ENCODE data around the gene MAP2.

MAP2 gene

GRCh38 chr2:209662021-209662420 lies 238.2 kb downstream of the MAP2 start:
- DNase-seq (ENCODE audit: low spot score) = no peak

DNA sequence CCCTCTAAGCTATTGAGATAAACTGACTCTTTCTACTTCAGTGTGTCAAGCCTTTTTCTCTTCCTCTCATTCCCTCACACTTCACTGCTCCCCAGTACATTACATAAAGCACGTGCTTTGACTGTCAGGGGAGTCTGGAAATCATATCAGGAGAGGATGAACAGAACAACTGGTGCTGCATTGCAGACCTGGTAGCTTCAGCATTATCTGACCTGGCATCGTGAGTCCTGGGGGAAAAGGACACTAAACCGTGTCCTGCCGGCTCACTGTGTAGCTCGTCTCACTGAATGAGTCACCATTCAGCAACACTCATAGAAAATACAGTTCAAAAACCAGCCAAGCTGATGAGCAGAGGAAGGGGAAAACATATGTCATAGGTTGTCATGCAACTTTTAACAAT lies 239.3 kb downstream of the MAP2 start:
- no peak for DNase-seq (ENCODE audit: low spot score)

- no peak for DNase-seq (ENCODE audit: low spot score)
Measured at GRCh38 chr2:209663656-209664055, 239.8 kb downstream of the MAP2 start.

DNA sequence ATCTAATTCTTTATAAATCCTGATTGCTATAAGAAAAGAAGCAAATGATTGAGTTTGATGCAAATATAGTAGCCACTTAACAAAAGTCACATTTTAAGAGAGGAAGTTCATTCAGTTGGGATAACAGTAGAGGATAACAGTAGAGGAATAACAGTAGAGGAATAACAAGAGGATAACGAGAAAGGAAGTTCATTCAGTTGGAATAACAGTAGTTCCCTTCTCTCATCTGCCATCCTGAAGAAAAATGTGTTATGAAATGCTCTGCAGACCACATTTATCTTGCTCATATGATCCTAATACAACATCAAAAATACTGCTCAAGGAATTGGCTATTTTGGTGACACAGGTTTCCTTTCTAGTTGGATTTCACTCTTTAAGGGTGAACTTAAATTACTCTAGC lies 242.4 kb downstream of the MAP2 start:
- no peak for DNase-seq (ENCODE audit: low spot score)

- peak; percentile 25 for DNase-seq (ENCODE audit: low spot score)
Measured at GRCh38 chr2:209671020-209671680, 247.3 kb downstream of the MAP2 start.

- no peak for DNase-seq (ENCODE audit: low spot score)
Measured at GRCh38 chr2:209673811-209674210, 250.0 kb downstream of the MAP2 start.

- DNase-seq (ENCODE audit: low spot score) = no peak
Measured at GRCh38 chr2:209680596-209680995, 256.7 kb downstream of the MAP2 start.

DNA sequence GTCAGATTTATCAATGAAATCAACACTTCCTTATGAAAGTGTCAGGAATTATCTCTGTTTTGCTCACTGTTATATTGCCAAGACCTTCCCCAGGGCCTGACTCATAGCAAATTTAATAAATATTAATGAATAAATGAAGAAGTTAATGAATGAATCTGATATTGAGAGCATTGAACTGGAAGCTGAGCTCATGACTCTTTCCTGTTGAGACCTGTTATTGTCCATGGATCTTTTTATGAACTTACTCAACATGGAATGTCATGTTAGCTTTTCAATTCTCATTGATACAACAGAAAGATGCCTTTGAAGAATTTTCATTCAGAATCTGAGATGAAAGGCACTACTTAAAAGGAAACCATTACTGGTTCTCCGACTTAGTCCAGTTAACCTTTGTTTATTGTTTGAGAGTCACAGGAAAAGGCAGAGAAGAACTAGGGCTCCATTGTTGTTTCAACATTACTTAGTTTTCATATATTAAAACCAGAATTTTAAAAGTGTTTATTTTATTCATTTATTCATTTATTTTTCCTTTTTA lies 257.4 kb downstream of the MAP2 start:
- no peak for DNase-seq (ENCODE audit: low spot score)

DNA sequence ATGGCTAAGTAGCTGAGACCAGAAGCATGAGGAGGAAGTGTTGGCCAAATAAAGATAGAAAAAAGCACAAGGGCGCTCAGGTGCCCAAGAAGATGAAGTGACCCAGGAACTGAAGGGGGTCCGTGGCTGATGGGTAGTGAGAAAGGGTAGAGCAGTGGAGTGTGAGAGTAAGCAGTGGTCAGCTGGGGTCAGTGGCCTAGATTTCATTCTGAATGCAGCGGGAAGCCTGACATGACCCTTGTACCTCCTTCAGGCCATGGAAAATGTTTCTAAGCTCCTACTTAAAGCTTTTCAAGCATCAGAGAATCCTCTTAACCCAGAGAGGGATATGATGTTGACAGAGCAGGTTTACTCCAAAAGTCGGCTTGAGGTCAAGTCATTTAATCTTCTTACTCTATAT lies 258.8 kb downstream of the MAP2 start:
- DNase-seq (ENCODE audit: low spot score) = no peak

GRCh38 chr2:209685340-209685739 lies 261.5 kb downstream of the MAP2 start:
- DNase-seq (ENCODE audit: low spot score) = no peak

GRCh38 chr2:209685963-209686362 lies 262.1 kb downstream of the MAP2 start:
- DNase-seq (ENCODE audit: low spot score) = no peak

DNA sequence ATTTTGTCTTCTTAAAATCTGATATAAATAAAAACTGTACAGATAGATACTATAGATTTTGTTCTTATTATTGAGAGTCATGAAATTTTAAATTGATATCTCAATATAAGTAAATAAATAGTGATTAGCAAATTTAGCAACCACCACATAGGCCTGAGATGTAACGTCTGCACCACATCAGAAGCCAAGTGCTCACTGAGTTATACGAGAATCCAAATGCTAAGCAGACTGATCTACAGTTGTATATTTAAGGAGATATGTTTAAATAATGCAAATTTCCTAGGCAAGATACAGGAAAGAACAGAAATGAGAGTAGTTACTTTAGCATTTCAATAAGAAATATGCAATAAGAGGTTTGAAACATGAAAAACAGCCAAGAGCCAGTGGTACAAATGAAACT lies 262.6 kb downstream of the MAP2 start:
- no peak for DNase-seq (ENCODE audit: low spot score)

GRCh38 chr2:209687323-209687969 lies 263.6 kb downstream of the MAP2 start:
- no peak for DNase-seq (ENCODE audit: low spot score)

- no peak for DNase-seq (ENCODE audit: low spot score)
Measured at GRCh38 chr2:209688385-209688784, 264.5 kb downstream of the MAP2 start.

DNA sequence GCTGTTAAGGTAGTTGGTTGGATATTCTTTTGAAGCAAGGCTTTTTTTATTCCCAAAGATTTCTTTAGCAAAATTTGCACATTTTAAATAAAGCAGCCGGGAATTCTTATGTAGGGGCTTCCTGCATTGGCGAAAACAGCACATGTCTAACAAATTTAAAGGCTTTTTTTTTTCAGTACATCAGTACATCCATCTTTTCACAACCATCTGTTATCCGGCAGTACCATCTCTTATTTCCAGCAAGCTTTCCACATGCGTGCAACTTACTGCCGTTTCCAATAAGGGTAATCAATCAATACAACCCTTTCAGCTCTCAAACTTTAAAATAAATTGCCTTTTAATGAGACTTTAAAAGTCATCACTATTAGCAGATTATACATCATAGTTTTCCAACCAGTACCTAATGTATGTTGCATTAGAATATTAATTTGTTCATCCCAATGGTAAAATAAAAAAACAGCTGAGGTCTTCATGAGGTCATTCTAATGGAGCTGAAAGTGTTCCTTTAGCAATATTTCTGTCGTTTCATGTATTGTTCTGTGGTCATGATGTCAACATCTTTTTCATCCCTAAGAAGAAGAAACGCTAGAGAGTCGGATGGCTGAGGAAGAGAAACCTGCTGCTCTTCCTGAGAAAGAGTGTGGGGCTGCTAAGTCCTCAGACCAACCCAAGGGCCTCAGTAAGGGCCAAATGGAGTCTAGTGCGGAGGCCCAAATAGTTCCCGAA lies 266.3 kb downstream of the MAP2 start:
- DNase-seq (ENCODE audit: low spot score) = no peak

DNA sequence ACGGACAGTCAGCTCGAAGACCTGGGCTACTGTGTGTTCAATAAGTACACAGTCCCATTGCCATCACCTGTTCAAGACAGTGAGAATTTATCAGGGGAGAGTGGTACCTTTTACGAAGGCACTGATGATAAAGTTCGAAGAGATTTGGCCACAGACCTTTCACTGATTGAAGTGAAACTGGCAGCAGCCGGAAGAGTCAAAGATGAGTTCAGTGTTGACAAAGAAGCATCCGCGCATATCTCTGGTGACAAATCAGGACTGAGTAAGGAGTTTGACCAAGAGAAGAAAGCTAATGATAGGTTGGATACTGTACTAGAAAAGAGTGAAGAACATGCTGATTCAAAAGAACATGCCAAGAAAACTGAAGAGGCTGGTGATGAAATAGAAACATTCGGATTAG lies 270.9 kb downstream of the MAP2 start:
- no peak for DNase-seq (ENCODE audit: low spot score)

DNA sequence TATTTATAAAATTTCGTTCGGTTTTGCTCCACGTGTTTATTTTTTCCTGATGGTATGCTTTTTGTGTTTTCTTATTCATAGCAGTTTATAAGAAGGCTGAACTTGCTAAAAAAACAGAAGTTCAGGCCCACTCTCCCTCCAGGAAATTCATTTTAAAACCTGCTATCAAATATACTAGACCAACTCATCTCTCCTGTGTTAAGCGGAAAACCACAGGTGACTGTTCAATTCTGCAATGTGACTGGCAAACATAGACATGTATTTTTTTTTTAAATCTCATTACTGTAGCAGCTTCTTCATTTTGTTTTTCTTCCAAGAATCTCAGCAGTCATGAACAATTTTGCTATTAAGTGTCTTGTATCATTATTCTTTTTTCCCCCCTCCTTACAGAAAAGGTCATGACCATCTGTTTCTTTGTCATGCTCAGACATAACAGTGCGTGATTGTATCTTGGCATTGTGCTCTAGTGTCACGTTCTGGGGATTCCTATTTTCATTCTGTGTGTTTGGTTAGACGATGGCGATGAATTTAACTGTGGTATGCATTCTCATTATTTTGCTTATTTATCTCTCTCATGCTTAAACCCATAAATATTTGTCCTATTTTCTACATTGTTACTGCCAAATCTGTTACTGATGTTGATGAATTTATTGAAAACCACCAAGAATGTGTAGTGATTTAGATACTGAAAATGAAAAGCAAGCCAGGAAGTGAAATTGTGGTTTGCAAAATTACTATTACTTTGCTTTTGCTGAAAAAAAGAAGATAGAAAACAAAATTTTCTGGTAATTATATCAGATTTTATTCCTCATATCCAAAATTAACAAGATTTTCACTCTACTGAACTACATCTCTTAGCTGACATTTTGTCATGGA lies 273.2 kb downstream of the MAP2 start:
- no peak for DNase-seq (ENCODE audit: low spot score)

DNA sequence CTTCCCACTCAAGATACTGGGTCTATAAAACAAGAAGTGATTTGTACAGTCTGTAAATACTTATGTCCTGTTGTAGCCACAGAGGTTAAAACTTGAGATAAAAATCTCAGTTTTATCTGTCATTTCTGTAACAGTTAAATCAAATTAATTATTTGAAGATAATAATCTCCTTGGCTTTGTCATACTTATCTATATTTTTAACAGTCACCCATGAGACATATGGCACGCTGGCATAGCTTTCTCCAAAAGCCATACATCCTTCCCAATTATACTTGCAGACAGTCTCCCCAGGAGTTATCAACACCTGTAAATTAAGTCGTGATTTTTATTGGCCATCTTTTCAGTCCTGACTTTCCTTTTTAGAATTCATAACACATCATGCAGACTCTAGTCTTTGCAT lies 278.9 kb downstream of the MAP2 start:
- no peak for DNase-seq (ENCODE audit: low spot score)

DNA sequence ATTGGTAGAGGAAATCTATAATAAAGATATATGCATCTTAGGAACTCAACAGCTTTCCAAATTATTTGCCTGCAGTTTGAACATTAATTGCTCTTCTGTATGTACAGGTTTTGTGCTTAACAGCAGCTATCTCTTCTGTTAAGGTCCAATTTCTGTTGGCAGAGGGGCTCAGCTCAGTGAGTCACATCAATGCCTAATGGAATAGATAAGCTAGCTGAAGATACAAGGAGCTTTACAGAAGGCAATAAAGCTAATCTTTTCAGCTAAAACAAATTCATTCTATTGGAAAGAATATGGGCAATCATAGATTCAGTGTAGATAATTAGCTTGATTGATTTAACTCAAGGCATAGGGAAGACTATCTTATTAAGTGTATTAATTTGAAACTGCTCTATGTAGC lies 289.4 kb downstream of the MAP2 start:
- DNase-seq (ENCODE audit: low spot score) = no peak

GRCh38 chr2:209719034-209719433 lies 295.2 kb downstream of the MAP2 start:
- DNase-seq (ENCODE audit: low spot score) = no peak

GRCh38 chr2:209721497-209721896 lies 297.6 kb downstream of the MAP2 start:
- DNase-seq (ENCODE audit: low spot score) = no peak

- DNase-seq (ENCODE audit: low spot score) = no peak
Measured at GRCh38 chr2:209726311-209726710, 302.5 kb downstream of the MAP2 start.
